ENCODE measurements around the gene FARSA.

FARSA gene

GRCh38 chr19:12946731-12947496 is 13.4 kb upstream of the FARSA start:
- no peak for DNase-seq (ENCODE audit: low read depth)
- H3K4me3 ChIP-seq (ENCODE audit: low read depth, low read length) = peak overlapping the region; percentile 85
- TF ChIP-seq CTCF (conservative IDR thresholded peaks at IDR 0.05; ENCODE audit: low read depth, low read length) = peak; percentile 4

- peak; percentile 88 for DNase-seq (ENCODE audit: low read depth)
- no peak for TF ChIP-seq CTCF (conservative IDR thresholded peaks at IDR 0.05; ENCODE audit: low read depth, low read length)
Observed at GRCh38 chr19:12946092-12946721, 12.7 kb upstream of the FARSA start.

GRCh38 chr19:12945479-12946091 is 12.1 kb upstream of the FARSA start, which contains the start of gene RAD23A:
Gene RAD23A (plus strand): TSS chr19:12945862. CDS start chr19:12945949, 87 bp downstream.
- TF ChIP-seq CTCF (conservative IDR thresholded peaks at IDR 0.05; ENCODE audit: low read depth, low read length) = no peak
- DNase-seq (ENCODE audit: low read depth) = peak; percentile 99
- H3K4me3 ChIP-seq (ENCODE audit: low read depth, low read length) = peak within 1 kb of the TSS; percentile 85

More at GRCh38 chr19:12946092-12946721, 12.7 kb upstream of the FARSA start:
- peak overlapping the region; percentile 85 for H3K4me3 ChIP-seq (ENCODE audit: low read depth, low read length)

GRCh38 chr19:12944104-12944674 is 10.7 kb upstream of the FARSA start:
- DNase-seq (ENCODE audit: low read depth) = no peak
- no peak for TF ChIP-seq CTCF (conservative IDR thresholded peaks at IDR 0.05; ENCODE audit: low read depth, low read length)
- no peak overlapping the region for H3K4me3 ChIP-seq (ENCODE audit: low read depth, low read length)

GRCh38 chr19:12943437-12944044 is 10.0 kb upstream of the FARSA start:
- no peak overlapping the region for H3K4me3 ChIP-seq (ENCODE audit: low read depth, low read length)
- no peak for TF ChIP-seq CTCF (conservative IDR thresholded peaks at IDR 0.05; ENCODE audit: low read depth, low read length)
- no peak for DNase-seq (ENCODE audit: low read depth)

GRCh38 chr19:12940897-12941296 is 7.4 kb upstream of the FARSA start:
- DNase-seq (ENCODE audit: low read depth) = no peak
- H3K4me3 ChIP-seq (ENCODE audit: low read depth, low read length) = no peak overlapping the region

More at GRCh38 chr19:12940897-12941296, 7.4 kb upstream of the FARSA start:
- TF ChIP-seq CTCF (conservative IDR thresholded peaks at IDR 0.05; ENCODE audit: low read depth, low read length) = no peak
